WTC11 (cell line): ENCODE data around the gene ATL2.

Experiments used
- AFF4 ChIP-seq: sonication (generic); formaldehyde crosslinking; IDR thresholded peaks from 2 replicates; pipeline ENCODE4 v1.8.1; 2023; ENCODE audit warnings: mild to moderate bottlenecking, missing genetic modification reagents, borderline replicate concordance
- CREB1 ChIP-seq: sonication (generic); formaldehyde crosslinking; IDR thresholded peaks from 2 replicates; pipeline ENCODE4 v1.8.0; 2023; ENCODE audit warnings: mild to moderate bottlenecking, missing genetic modification reagents
- CTCF ChIP-seq: fragments of 200-600 bp; IDR thresholded peaks from 2 replicates; pipeline ENCODE4 v1.8.0; 2022; ENCODE audit warnings: antibody characterized with exemption
- IRF2 ChIP-seq: sonication (generic); formaldehyde crosslinking; IDR thresholded peaks from 2 replicates; pipeline ENCODE4 v1.8.0; 2022; ENCODE audit warnings: low read depth, missing genetic modification reagents, borderline replicate concordance
- NFYB ChIP-seq: sonication (generic); formaldehyde crosslinking; conservative IDR thresholded peaks from 2 replicates; pipeline ENCODE4 v1.8.0; 2022; ENCODE audit warnings: low read depth, missing genetic modification reagents
- NR2C2 ChIP-seq: sonication (generic); formaldehyde crosslinking; IDR thresholded peaks from 2 replicates; pipeline ENCODE4 v1.8.0; 2022; ENCODE audit warnings: mild to moderate bottlenecking, missing genetic modification reagents
- TCF7 ChIP-seq: sonication (generic); formaldehyde crosslinking; IDR thresholded peaks from 2 replicates; pipeline ENCODE4 v1.8.0; 2022; ENCODE audit warnings: mild to moderate bottlenecking, low read depth, missing genetic modification reagents, moderate library complexity
- TEAD4 ChIP-seq: sonication (generic); formaldehyde crosslinking; IDR thresholded peaks from 2 replicates; pipeline ENCODE4 v1.8.0; 2022; ENCODE audit warnings: mild to moderate bottlenecking, missing genetic modification reagents
- TP53 ChIP-seq: sonication (generic); formaldehyde crosslinking; IDR thresholded peaks from 2 replicates; pipeline ENCODE4 v1.8.1; 2023; ENCODE audit warnings: mild to moderate bottlenecking, missing genetic modification reagents
- USF1 ChIP-seq: sonication (generic); formaldehyde crosslinking; IDR thresholded peaks from 2 replicates; pipeline ENCODE4 v1.8.0; 2022; ENCODE audit warnings: mild to moderate bottlenecking, missing genetic modification reagents
- USF2 ChIP-seq: sonication (generic); formaldehyde crosslinking; IDR thresholded peaks from 2 replicates; pipeline ENCODE4 v1.8.1; 2023; ENCODE audit warnings: mild to moderate bottlenecking, missing genetic modification reagents, moderate library complexity
- ZBTB21 ChIP-seq: sonication (generic); formaldehyde crosslinking; IDR thresholded peaks from 2 replicates; pipeline ENCODE4 v1.8.1; 2023; ENCODE audit warnings: mild to moderate bottlenecking, missing genetic modification reagents, borderline replicate concordance
- ZNF138 ChIP-seq: sonication (generic); formaldehyde crosslinking; conservative IDR thresholded peaks from 2 replicates; pipeline ENCODE4 v1.8.1; 2022; ENCODE audit warnings: mild to moderate bottlenecking, moderate library complexity, missing genetic modification reagents

- TF ChIP-seq CTCF (no peak), ZBTB21 (no peak), AFF4 (no peak), NFYB (no peak), USF2 (no peak), CREB1 (CRISPR knock-in tag) (no peak), USF1 (CRISPR knock-in tag) (no peak), TP53 (no peak), TEAD4 (no peak), NR2C2 (CRISPR knock-in tag) (no peak), IRF2 (CRISPR knock-in tag) (no peak), TCF7 (CRISPR knock-in tag) (no peak), ZNF138 (CRISPR knock-in tag) (no peak)
These were observed 115.5 kb downstream of the ATL2 start for GRCh38 chr2:38261569-38262068.
